GM10266 (cell line): Measurements from ENCODE around the gene VWA8.
"Not testable (repeated sequence)": the region's sequence is repeated elsewhere in the genome, so short reads cannot be mapped to it uniquely, and the experiment has no call there.

ENCODE experiments used
- DNase-seq: peaks from one replicate; pipeline ENCODE4 v3.0.0; 2012; ENCODE audit errors: extremely low spot score
- TF ChIP-seq, protein P1 (sequence below): IDR thresholded peaks from 2 replicates; pipeline ENCODE4 v1.5.1; 2012; ENCODE audit warnings: mild to moderate bottlenecking, low read depth; ENCODE audit not compliant: control insufficient read depth, insufficient read depth; ENCODE audit errors: missing control alignments

Gene VWA8

DNA sequence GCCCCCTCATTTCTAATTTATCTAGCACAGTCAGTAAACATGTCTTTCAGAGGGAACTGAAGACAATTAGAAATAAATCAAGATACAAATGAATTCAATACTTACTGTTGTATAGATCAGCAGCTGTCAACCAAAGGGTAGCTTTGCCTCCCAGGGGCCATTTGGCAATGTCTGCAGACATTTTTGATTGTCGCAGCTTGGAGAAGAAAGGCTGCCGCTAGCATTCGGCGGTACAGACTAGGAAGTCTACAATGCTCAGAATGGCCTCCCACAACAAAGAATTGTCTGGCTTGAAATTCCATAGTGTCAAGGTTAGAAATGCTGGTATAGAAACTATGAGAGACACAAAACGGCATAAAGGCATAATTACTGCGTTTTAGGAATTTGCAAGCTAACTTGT, 412.0 kb downstream of the VWA8 start:
- TF ChIP-seq, protein P1, sequence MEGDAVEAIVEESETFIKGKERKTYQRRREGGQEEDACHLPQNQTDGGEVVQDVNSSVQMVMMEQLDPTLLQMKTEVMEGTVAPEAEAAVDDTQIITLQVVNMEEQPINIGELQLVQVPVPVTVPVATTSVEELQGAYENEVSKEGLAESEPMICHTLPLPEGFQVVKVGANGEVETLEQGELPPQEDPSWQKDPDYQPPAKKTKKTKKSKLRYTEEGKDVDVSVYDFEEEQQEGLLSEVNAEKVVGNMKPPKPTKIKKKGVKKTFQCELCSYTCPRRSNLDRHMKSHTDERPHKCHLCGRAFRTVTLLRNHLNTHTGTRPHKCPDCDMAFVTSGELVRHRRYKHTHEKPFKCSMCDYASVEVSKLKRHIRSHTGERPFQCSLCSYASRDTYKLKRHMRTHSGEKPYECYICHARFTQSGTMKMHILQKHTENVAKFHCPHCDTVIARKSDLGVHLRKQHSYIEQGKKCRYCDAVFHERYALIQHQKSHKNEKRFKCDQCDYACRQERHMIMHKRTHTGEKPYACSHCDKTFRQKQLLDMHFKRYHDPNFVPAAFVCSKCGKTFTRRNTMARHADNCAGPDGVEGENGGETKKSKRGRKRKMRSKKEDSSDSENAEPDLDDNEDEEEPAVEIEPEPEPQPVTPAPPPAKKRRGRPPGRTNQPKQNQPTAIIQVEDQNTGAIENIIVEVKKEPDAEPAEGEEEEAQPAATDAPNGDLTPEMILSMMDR, result no peak
- no peak for DNase-seq

DNA sequence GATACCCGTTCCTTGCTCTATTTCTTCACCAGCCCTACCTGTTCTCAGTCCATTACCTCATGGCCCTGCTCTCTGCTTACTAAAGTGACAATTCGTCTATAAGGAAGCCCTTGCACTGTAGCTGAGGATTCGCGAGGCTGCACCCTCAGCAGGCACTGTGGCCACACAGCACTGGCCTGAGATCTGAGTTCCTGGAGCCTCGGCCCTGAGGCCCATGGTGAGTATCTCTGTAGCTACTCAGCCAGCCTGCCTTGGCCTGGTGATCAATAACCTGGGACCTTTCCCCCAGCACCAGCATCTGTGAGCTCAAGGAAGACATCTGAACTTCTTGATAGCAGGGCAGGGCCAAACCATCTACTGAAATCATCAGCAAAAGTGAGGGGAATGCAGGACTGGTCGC, 412.9 kb downstream of the VWA8 start:
- TF ChIP-seq, protein P1, result no peak
- no peak for DNase-seq

DNA sequence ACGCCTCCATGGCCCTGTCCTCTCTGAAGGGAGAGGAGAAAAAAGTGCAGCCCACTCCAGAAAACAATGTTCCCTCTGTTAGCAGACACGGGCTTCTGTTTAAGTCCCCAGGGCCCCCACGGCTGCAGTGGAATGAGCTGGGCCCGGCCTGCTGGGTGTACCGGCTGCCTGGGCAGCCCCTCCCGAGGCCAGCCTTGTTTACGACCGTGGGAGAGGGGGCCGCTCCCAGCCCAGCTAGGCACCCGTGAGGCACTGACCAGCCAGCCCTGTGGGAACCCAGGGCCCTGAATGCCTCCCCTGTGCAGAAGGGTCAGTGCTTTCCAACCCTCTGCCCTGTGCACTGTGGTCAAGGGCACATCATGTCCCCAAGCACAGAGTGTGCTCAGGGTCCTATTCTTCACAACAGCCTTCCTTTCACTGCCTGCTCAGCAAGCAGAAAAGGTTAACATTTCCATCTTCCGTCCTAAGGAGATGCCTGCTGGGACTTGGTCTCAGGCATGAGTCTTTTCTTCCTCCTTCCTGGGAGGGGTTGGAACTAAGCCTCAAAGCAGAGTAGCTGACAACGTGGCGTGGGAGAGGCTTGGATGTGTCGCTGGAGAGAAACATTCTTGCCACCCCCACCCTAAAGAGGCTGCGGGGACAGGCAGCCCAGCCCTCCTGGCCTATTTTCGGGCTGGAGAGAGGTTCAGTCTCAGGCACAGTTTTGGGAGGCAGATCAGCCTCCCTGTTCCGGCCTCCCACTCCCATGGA, 413.5 kb downstream of the VWA8 start:
- TF ChIP-seq, protein P1, result no peak
- DNase-seq, result no peak

DNA sequence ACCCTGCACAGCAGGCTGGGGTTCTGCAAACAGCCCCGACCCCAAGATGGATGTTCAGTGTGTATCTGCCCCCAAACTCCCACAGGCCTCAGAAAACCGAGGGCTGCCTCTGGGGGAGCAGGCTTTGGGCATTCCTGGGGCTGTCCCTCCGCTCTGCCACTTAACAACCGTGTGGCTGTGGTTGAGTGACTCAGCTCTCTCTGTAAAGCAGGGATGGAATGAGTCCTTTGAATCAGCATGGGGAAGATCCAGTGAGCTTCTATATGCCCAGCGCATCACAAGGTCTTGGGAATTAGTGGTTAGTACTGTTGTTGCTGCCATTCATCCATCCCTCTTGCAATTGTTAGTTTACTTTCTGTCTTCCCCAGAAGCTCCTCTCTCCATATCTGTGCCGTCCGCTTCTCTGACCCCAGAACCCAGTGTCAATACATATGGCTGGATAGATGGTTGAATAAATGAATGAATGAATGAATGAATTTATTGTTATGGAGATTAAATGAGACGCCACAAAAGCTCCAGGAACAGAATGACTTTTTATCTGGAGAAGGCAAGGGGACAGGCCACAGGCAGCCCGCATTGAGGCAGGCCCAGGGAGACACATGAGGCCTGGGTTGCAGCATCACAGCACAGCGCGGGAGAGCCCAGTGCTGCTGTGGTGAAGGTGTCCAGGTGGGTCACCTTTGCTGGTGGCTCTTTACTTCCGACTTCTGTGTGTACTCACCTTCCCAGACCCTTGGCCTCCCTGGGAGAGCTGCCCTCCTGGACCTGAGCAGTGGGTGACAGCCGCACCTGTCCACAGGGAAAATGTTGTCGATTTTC, 414.3 kb downstream of the VWA8 start:
- DNase-seq, result no peak
- TF ChIP-seq, protein P1, result no peak

DNA sequence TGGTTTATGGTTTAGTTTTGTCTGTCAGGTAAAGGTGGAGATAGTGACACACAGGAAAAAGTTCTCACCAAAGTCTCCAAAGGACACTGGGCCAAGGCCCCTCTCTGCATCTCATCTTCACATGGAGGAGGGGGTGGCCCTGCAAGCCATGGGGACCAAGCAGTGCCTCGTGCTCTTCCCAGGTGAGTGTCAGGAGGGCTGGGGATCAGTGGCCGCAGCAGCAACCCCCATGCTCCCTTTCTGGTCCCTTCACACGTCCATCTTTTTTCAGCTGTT, 415.5 kb downstream of the VWA8 start:
- TF ChIP-seq, protein P1, result no peak
- DNase-seq, result no peak

DNA sequence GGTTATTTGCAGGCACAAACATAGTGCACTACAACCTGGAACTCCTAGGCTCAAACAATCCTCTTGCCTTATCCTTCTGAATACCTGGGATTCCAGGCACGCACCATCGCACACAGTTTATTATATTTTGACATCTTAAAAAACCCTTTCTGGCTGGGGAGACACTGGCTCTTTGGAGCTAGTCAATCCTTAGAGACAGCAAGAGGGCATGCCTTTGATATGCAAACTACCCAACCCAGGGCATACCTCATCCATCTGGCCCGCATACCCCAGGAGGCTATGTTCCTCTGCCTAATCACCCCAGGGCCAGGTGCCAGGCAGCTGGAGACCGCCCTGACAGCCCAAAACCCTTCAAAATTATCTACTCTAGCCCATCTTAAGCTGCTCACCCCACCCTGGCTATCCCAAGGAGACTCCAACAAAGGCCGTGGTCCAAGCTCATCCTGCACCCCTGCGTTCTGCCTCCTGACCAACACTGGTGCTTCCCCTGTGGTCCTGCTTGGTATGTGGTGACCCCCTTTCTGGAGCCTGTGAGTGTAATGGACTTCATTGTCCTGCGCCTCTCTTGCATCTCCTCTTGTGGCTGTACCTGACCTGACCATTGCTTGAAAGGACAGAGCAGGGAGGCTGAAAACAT, 417.1 kb downstream of the VWA8 start:
- TF ChIP-seq, protein P1, result no peak
- no peak for DNase-seq

DNA sequence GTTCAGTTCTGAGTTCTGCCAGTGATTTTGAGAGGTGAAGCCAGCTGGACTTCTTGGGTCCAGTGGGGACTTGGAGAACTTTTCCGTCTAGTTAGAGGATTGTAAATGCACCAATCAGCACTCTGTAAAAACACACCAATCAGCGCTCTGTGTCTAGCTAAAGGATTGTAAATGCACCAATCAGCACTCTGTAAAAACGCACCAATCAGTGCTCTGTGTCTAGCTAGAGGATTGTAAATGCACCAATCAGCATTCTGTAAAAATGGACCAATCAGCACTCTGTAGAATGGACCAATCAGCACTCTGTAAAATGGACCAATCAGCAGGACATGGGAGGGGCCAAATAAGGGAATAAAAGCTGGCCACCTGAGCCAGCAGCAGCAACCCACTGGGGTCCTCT, 418.1 kb downstream of the VWA8 start:
- not testable (repeated sequence) for DNase-seq

DNA sequence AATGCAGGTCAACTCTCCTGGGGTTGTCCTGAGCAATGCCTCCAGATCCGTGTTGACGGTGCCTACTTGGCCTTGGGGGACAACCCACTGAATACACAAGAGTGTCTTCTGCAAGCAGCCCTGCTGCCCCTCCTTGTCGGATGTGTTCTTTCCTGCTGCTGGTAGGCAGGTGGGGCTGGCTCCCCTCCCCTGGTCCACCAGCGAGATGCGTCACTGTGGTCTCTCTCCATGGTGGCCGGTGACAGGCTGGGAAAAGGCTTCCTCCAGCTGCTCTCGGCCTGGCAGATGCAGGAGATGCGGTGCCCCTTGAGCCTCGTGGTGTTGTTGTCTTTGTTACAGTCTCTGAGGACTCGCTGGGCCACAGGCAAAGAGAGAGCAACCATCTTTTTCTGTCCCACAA, 418.6 kb downstream of the VWA8 start:
- TF ChIP-seq, protein P1, result no peak
- no peak for DNase-seq
